Tibial nerve (tissue), 4 donors: ENCODE results near the gene CD70.

Experiments
- EP300 ChIP-seq, 2 donors: sonication (generic); formaldehyde crosslinking; IDR thresholded peaks; one replicate each; pipeline ENCODE4 v1.6.1; 2017; ENCODE audit warnings: antibody characterized with exemption in 2 of 2, mild to moderate bottlenecking in 1 of 2
- POLR2A ChIP-seq, 2 donors: fragments of 450-650 bp; IDR thresholded peaks; one replicate each; pipeline ENCODE4 v1.6.1; 2017; ENCODE audit warnings: antibody characterized with exemption in 2 of 2, mild to moderate bottlenecking in 2 of 2, moderate library complexity in 2 of 2
- TF ChIP-seq, protein P1 (sequence below), 5 experiments: fragments of 200-600 bp in 3 of 5; fragments of 450-650 bp in 2 of 5; sonication (generic) in 3 of 5; IDR thresholded peaks; one replicate each; pipeline ENCODE4 v1.5.1; 2016 to 2019; ENCODE audit warnings: antibody characterized with exemption in 5 of 5, mild to moderate bottlenecking in 3 of 5, moderate library complexity in 2 of 5

DNA sequence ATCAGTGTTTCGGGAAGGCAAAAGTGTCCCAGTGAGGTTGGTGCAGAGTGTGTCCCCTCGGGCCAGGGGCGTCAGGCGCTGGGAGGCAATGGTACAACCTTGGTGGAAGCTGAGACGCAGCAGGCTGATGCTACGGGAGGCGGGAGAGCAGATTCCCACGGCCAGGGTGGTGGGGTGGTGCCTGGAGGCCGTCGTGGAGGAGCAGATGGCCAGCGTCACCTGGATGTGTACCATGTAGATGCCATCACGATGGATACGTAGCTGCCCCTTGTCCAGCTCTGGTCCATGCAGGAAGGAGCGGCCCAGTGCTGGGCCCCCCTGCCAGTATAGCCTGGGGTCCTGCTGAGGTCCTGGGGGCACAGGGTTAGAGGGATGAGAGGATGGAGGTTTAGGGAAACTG is 4.9 kb downstream of the CD70 start:
- TF ChIP-seq POLR2A (IDR thresholded peaks at IDR 0.05) (no peak), EP300 (IDR thresholded peaks at IDR 0.05) (no peak)
- TF ChIP-seq, protein P1, sequence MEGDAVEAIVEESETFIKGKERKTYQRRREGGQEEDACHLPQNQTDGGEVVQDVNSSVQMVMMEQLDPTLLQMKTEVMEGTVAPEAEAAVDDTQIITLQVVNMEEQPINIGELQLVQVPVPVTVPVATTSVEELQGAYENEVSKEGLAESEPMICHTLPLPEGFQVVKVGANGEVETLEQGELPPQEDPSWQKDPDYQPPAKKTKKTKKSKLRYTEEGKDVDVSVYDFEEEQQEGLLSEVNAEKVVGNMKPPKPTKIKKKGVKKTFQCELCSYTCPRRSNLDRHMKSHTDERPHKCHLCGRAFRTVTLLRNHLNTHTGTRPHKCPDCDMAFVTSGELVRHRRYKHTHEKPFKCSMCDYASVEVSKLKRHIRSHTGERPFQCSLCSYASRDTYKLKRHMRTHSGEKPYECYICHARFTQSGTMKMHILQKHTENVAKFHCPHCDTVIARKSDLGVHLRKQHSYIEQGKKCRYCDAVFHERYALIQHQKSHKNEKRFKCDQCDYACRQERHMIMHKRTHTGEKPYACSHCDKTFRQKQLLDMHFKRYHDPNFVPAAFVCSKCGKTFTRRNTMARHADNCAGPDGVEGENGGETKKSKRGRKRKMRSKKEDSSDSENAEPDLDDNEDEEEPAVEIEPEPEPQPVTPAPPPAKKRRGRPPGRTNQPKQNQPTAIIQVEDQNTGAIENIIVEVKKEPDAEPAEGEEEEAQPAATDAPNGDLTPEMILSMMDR (IDR thresholded peaks at IDR 0.05): no peak
